WTC11 (cell line): Measurements from ENCODE around the gene CYREN. TPM values are rescaled to one million over a fixed set of nuclear protein-coding genes. Genes with fewer than 3 reads are reported as not detected.

Source experiments
- ATAC-seq: fragments of 200-7000 bp; cut with Tn5 transposase; 2 replicates; pipeline ENCODE4 v1.10.0; 2021; ENCODE audit warnings: mild to moderate bottlenecking, moderate library complexity
- Bru-seq: library from RNA; stranded (reverse); fragments of 400-500 nt; gene quantifications from one replicate; lab custom pipeline; 2021; lab: Mats Ljungman, UMichigan
- CTCF ChIA-PET: fragments of 300-600 bp; sonication (Branson Sonifier 250); formaldehyde crosslinking; loops from one replicate; lab custom pipeline; 2021; ENCODE audit warnings: antibody characterized with exemption; lab: Charles Lee
- POLR2A ChIA-PET: fragments of 350-600 bp; sonication (Branson Sonifier 250); formaldehyde crosslinking; loops from one replicate; lab custom pipeline; 2021; ENCODE audit warnings: antibody characterized with exemption; lab: Charles Lee
- DNase-seq: peaks from one replicate; pipeline ENCODE4 v3.0.0; 2021; ENCODE audit warnings: low spot score
- H3K27ac Mint-ChIP-seq: 2 replicates; pipeline ENCODE4 v1.8.0; 2021; ENCODE audit warnings: mixed read lengths
- H3K27me3 Mint-ChIP-seq: 2 replicates; pipeline ENCODE4 v1.8.0; 2021; ENCODE audit warnings: low read depth, mild to moderate bottlenecking, moderate library complexity, mixed read lengths
- H3K36me3 Mint-ChIP-seq: 2 replicates; pipeline ENCODE4 v1.8.0; 2021; ENCODE audit warnings: mixed read lengths
- H3K4me1 Mint-ChIP-seq: 2 replicates; pipeline ENCODE4 v1.8.0; 2022; ENCODE audit warnings: mixed read lengths
- H3K4me3 Mint-ChIP-seq: 2 replicates; pipeline ENCODE4 v1.8.0; 2021; ENCODE audit warnings: mild to moderate bottlenecking, moderate library complexity, mixed read lengths
- H3K9me3 Mint-ChIP-seq: 2 replicates; pipeline ENCODE4 v1.8.0; 2021; ENCODE audit warnings: mixed read lengths
- AR ChIP-seq: fragments of 250-450 bp; sonication (Bioruptor Pico); IDR thresholded peaks from 2 replicates; pipeline ENCODE4 v1.9.0; 2021; ENCODE audit warnings: mild to moderate bottlenecking
- ARID4B ChIP-seq: sonication (generic); formaldehyde crosslinking; IDR thresholded peaks from 2 replicates; pipeline ENCODE4 v1.8.0; 2023; ENCODE audit warnings: missing genetic modification reagents, mild to moderate bottlenecking, borderline replicate concordance
- CDX4 ChIP-seq: fragments of 250-450 bp; sonication (Bioruptor Pico); IDR thresholded peaks from 2 replicates; pipeline ENCODE4 v1.9.0; 2021; ENCODE audit warnings: moderate library complexity, mild to moderate bottlenecking, inconsistent platforms, borderline replicate concordance
- E2F4 ChIP-seq: sonication (generic); formaldehyde crosslinking; IDR thresholded peaks from 2 replicates; pipeline ENCODE4 v1.8.1; 2022; ENCODE audit warnings: low read depth, mild to moderate bottlenecking, moderate library complexity, missing genetic modification reagents, borderline replicate concordance
- ELF4 ChIP-seq: sonication (generic); formaldehyde crosslinking; IDR thresholded peaks from 2 replicates; pipeline ENCODE4 v1.8.1; 2022; ENCODE audit warnings: low read depth, mild to moderate bottlenecking, moderate library complexity, missing genetic modification reagents
- ERG ChIP-seq: fragments of 250-450 bp; sonication (Bioruptor Pico); IDR thresholded peaks from 2 replicates; pipeline ENCODE4 v1.8.0; 2021; ENCODE audit warnings: mild to moderate bottlenecking
- GABPB1 ChIP-seq: sonication (generic); formaldehyde crosslinking; IDR thresholded peaks from 2 replicates; pipeline ENCODE4 v1.8.1; 2023; ENCODE audit warnings: mild to moderate bottlenecking, missing genetic modification reagents
- GTF2I ChIP-seq: fragments of 250-450 bp; sonication (Bioruptor Pico); conservative IDR thresholded peaks from 2 replicates; pipeline ENCODE4 v1.4.0; 2021; ENCODE audit warnings: mild to moderate bottlenecking
- IRF2 ChIP-seq: sonication (generic); formaldehyde crosslinking; IDR thresholded peaks from 2 replicates; pipeline ENCODE4 v1.8.0; 2022; ENCODE audit warnings: low read depth, missing genetic modification reagents, borderline replicate concordance
- KAT7 ChIP-seq: sonication (generic); formaldehyde crosslinking; IDR thresholded peaks from 2 replicates; pipeline ENCODE4 v1.8.1; 2023; ENCODE audit warnings: missing genetic modification reagents, mild to moderate bottlenecking, borderline replicate concordance
- PRRX2 ChIP-seq: fragments of 250-450 bp; sonication (Bioruptor Pico); IDR thresholded peaks from 2 replicates; pipeline ENCODE4 v1.8.0; 2021; ENCODE audit warnings: mild to moderate bottlenecking
- TCF7 ChIP-seq: sonication (generic); formaldehyde crosslinking; IDR thresholded peaks from 2 replicates; pipeline ENCODE4 v1.8.0; 2022; ENCODE audit warnings: mild to moderate bottlenecking, low read depth, missing genetic modification reagents, moderate library complexity
- USF1 ChIP-seq: sonication (generic); formaldehyde crosslinking; IDR thresholded peaks from 2 replicates; pipeline ENCODE4 v1.8.0; 2022; ENCODE audit warnings: mild to moderate bottlenecking, missing genetic modification reagents
- USF2 ChIP-seq: sonication (generic); formaldehyde crosslinking; IDR thresholded peaks from 2 replicates; pipeline ENCODE4 v1.8.1; 2023; ENCODE audit warnings: mild to moderate bottlenecking, missing genetic modification reagents, moderate library complexity
- ZMAT4 ChIP-seq: fragments of 250-450 bp; sonication (Bioruptor Pico); IDR thresholded peaks from 2 replicates; pipeline ENCODE4 v1.9.0; 2021; ENCODE audit warnings: mild to moderate bottlenecking
- ZNF219 ChIP-seq: sonication (generic); formaldehyde crosslinking; IDR thresholded peaks from 2 replicates; pipeline ENCODE4 v1.8.0; 2023; ENCODE audit warnings: missing genetic modification reagents, mild to moderate bottlenecking, borderline replicate concordance
- ZNF416 ChIP-seq: fragments of 250-450 bp; sonication (Bioruptor Pico); IDR thresholded peaks from 2 replicates; pipeline ENCODE4 v1.9.0; 2021; ENCODE audit warnings: mild to moderate bottlenecking, inconsistent platforms
- ZNF512 ChIP-seq: sonication (generic); formaldehyde crosslinking; IDR thresholded peaks from 2 replicates; pipeline ENCODE4 v1.8.1; 2022; ENCODE audit warnings: missing genetic modification reagents, borderline replicate concordance
- long read RNA-seq, 3 experiments: library from RNA in 1 of 3; library from capped mRNA in 1 of 3; library from polyadenylated mRNA in 1 of 3; unstranded in 2 of 3; stranded (forward) in 1 of 3; transcript quantifications; one replicate each; pipeline ENCODE4 v2.0.0, GENCODE V29; 2021
- total RNA-seq: library from RNA; stranded (reverse); gene quantifications from 3 replicates; pipeline ENCODE4 v1.2.3, GENCODE V29; 2021

The CYREN gene
- total RNA-seq (37.9 to 43.0 TPM (median 41.4 TPM) in 3 replicates), Bru-seq, nascent RNA (percentile 92 among the genes with signal in this experiment)
- long read RNA-seq, experiment 1, transcript CYREN-213 (4 exons, 1,727 nt): minor isoform, 5 of 151 reads
- long read RNA-seq, experiment 1, transcript CYREN-202 (4 exons, 1,738 nt): major isoform, 26 of 151 reads
- long read RNA-seq, experiment 1, transcript CYREN-201 (4 exons, 1,482 nt): minor isoform, 8 of 151 reads
- long read RNA-seq, experiment 1, transcript CYREN-209 (4 exons, 596 nt): minor isoform, 8 of 151 reads
- long read RNA-seq, experiment 1, partial matches to known transcripts: 8 of 151 reads
- long read RNA-seq, experiment 1, other reads (novel, unspliced or antisense): 93 of 151 reads
- long read RNA-seq, experiment 2, transcript CYREN-203 (4 exons, 1,579 nt): major isoform, 5 of 55 reads
- long read RNA-seq, experiment 2, partial matches to known transcripts: 4 of 55 reads
- long read RNA-seq, experiment 2, other reads (novel, unspliced or antisense): 44 of 55 reads
- long read RNA-seq, experiment 3, transcript CYREN-202 (4 exons, 1,738 nt): major isoform, 8 of 109 reads
- long read RNA-seq, experiment 3, transcript CYREN-201 (4 exons, 1,482 nt): minor isoform, 7 of 109 reads
- long read RNA-seq, experiment 3, partial matches to known transcripts: 1 of 109 reads
- long read RNA-seq, experiment 3, other reads (novel, unspliced or antisense): 90 of 109 reads

GRCh38 chr7:135170274-135170997, at the start of gene CYREN:
Gene CYREN (minus strand): TSS chr7:135170707. CDS start chr7:135168922, 1,785 bp downstream.
- ATAC-seq (peak; percentile 75), DNase-seq (peak; percentile 88)
- H3K27ac Mint-ChIP-seq: peak within 1 kb of the TSS; percentile 95
- H3K4me3 Mint-ChIP-seq: peak within 1 kb of the TSS; percentile 90
- ChIA-PET CTCF (interaction anchor here (0.9 to 2.4 kb wide), 10 partner anchors 9 to 204 kb away, joined by 3 to 7 read pairs (median 4); partner anchors contain the start of genes AGBL3, TMEM140 and WDR91), POLR2A (no interaction called here)
- peaks cover 31% of the 10 kb centered on the region for H3K4me1 Mint-ChIP-seq
- peaks cover 35% of the 10 kb centered on the region for H3K36me3 Mint-ChIP-seq
- no peaks in the 10 kb centered on the region for H3K27me3 Mint-ChIP-seq
- H3K9me3 Mint-ChIP-seq: no peaks in the 10 kb centered on the region
- TF ChIP-seq ARID4B (peak; percentile 89), CDX4 (no peak), ELF4 (CRISPR knock-in tag) (no peak), AR (CRISPR knock-in tag) (no peak), ERG (CRISPR knock-in tag) (no peak), E2F4 (CRISPR knock-in tag) (no peak), ZNF416 (CRISPR knock-in tag) (no peak), USF1 (CRISPR knock-in tag) (peak; percentile 59; the same call in 1 of the 2 replicates), USF2 (CRISPR knock-in tag) (no peak), GTF2I (CRISPR knock-in tag) (no peak), ZNF512 (CRISPR knock-in tag) (no peak), TCF7 (CRISPR knock-in tag) (no peak), GABPB1 (CRISPR knock-in tag) (peak; percentile 82; the same call in 1 of the 2 replicates), ZNF219 (CRISPR knock-in tag) (no peak), KAT7 (CRISPR knock-in tag) (peak; percentile 89; the same call in 1 of the 2 replicates), PRRX2 (CRISPR knock-in tag) (peak; percentile 37; the same call in 1 of the 2 replicates), IRF2 (CRISPR knock-in tag) (no peak), ZMAT4 (CRISPR knock-in tag) (no peak)
